Upper lobe of left lung (tissue), 6 donors: ENCODE measurements around the gene LINGO1. TPM values are rescaled to one million over a fixed set of nuclear protein-coding genes. Genes with fewer than 3 reads are reported as not detected.

Experiments
- ATAC-seq, 2 donors: fragments of 200-7000 bp; cut with Tn5 transposase; one replicate each; pipeline ENCODE4 v1.9.1; 2022; ENCODE audit warnings: mild to moderate bottlenecking in 2 of 2, moderate library complexity in 2 of 2; ENCODE audit not compliant: low FRiP score in 2 of 2
- DNase-seq, 2 donors: peaks; one replicate each; pipeline ENCODE4 v3.0.0-alpha.2; 2019 to 2020
- H3K27ac ChIP-seq, 4 donors: fragments of 200-600 bp; sonication (generic); one replicate each; pipeline ENCODE4 v1.5.1; 2016 to 2019
- H3K27me3 ChIP-seq, 4 donors: fragments of 200-600 bp; sonication (generic); one replicate each; pipeline ENCODE4 v1.5.1; 2017 to 2019
- H3K36me3 ChIP-seq, 4 donors: fragments of 200-600 bp; sonication (generic); one replicate each; pipeline ENCODE4 v1.5.1; 2016 to 2019
- H3K4me1 ChIP-seq, 4 donors: fragments of 200-600 bp; sonication (generic); one replicate each; pipeline ENCODE4 v1.5.1; 2018 to 2019
- H3K4me3 ChIP-seq, 4 donors: fragments of 200-600 bp; sonication (generic); one replicate each; pipeline ENCODE4 v1.5.1; 2017 to 2019; ENCODE audit warnings: mild to moderate bottlenecking in 2 of 4, moderate library complexity in 1 of 4
- H3K9me3 ChIP-seq, 4 donors: fragments of 200-600 bp; sonication (generic); one replicate each; pipeline ENCODE4 v1.5.1; 2018 to 2019
- CTCF ChIP-seq, 6 experiments: fragments of 450-650 bp in 4 of 6; fragments of 200-600 bp in 2 of 6; sonication (generic) in 2 of 6; IDR thresholded peaks; one replicate each; pipeline ENCODE4 v1.5.1; 2016 to 2019; ENCODE audit warnings: antibody characterized with exemption in 6 of 6
- EP300 ChIP-seq, 4 donors: sonication (generic); formaldehyde crosslinking; IDR thresholded peaks; one replicate each; pipeline ENCODE4 v1.5.1; 2017; ENCODE audit warnings: antibody characterized with exemption in 4 of 4, control low read depth in 2 of 4
- POLR2A ChIP-seq, 4 donors: fragments of 450-650 bp; IDR thresholded peaks; one replicate each; pipeline ENCODE4 v1.5.1; 2016 to 2017; ENCODE audit warnings: antibody characterized with exemption in 4 of 4, mild to moderate bottlenecking in 2 of 4
- POLR2AphosphoS5 ChIP-seq, 2 donors: sonication (generic); formaldehyde crosslinking; IDR thresholded peaks; one replicate each; pipeline ENCODE4 v1.5.1; 2017; ENCODE audit warnings: antibody characterized with exemption in 2 of 2
- WGBS, 2 donors: methylation state at CpG; one replicate each; pipeline ENCODE4 v1.1.5; 2017 to 2018; 5-methylcytosine and 5-hydroxymethylcytosine counted together
- total RNA-seq, 6 donors: library from RNA; depleted of rRNA in 4 of 6; stranded (reverse); fragments of >200 nt in 4 of 6; gene quantifications; one replicate each; pipeline versions ENCODE4 v1.1.0 to v1.2.1, GENCODE V29; 2016 to 2021
- donor health status: DM: no; HTN: no; CAD: no; lungs with moderate emphysema.
- donor health status: DM: no; HTN: yes; CAD: no; lungs with severe emphysema.

Gene LINGO1
- total RNA-seq, 6 donors from 2014 or later: 0.15 to 0.84 (median 0.43) TPM; not detected in 2

- Histone ChIP-seq H3K27me3 (no peaks in the 10 kb centered on the region), H3K4me3 (no peak overlapping the region), H3K9me3 (no peaks in the 10 kb centered on the region), H3K36me3 (no peaks in the 10 kb centered on the region), H3K27ac (no peak overlapping the region), H3K4me1 (no peaks in the 10 kb centered on the region)
- 49 to 76% methylated on average over 8 to 9 of the region's 9 CpGs for WGBS, 2 donors
- no peak for ATAC-seq
- no peak for DNase-seq
- no peak for TF ChIP-seq CTCF (IDR thresholded peaks at IDR 0.05)
- no peak for TF ChIP-seq POLR2AphosphoS5 (IDR thresholded peaks at IDR 0.05)
- no peak for TF ChIP-seq EP300 (IDR thresholded peaks at IDR 0.05)
- TF ChIP-seq POLR2A (IDR thresholded peaks at IDR 0.05): no peak
Observed at GRCh38 chr15:77577366-77577950, 55.3 kb downstream of the LINGO1 start.

- H3K27me3 ChIP-seq: no peaks in the 10 kb centered on the region
- DNase-seq (no peak), ATAC-seq (no peak)
- TF ChIP-seq CTCF (IDR thresholded peaks at IDR 0.05) (no peak), POLR2AphosphoS5 (IDR thresholded peaks at IDR 0.05) (no peak), POLR2A (IDR thresholded peaks at IDR 0.05) (no peak), EP300 (IDR thresholded peaks at IDR 0.05) (no peak)
- WGBS, 2 donors: 100% methylated on average over 1 of the region's 1 CpG
- H3K27ac ChIP-seq: no peak overlapping the region
- no peaks in the 10 kb centered on the region for H3K9me3 ChIP-seq
- H3K36me3 ChIP-seq: no peaks in the 10 kb centered on the region
- no peak overlapping the region for H3K4me3 ChIP-seq
- H3K4me1 ChIP-seq: no peaks in the 10 kb centered on the region
Observed at GRCh38 chr15:77576538-77576937, 56.2 kb downstream of the LINGO1 start.

GRCh38 chr15:77575203-77575934 is 57.3 kb downstream of the LINGO1 start:
- TF ChIP-seq EP300 (IDR thresholded peaks at IDR 0.05) (no peak), CTCF (IDR thresholded peaks at IDR 0.05) (no peak), POLR2A (IDR thresholded peaks at IDR 0.05) (no peak), POLR2AphosphoS5 (IDR thresholded peaks at IDR 0.05) (no peak)
- ATAC-seq: no peak
- no peak overlapping the region for H3K27ac ChIP-seq

GRCh38 chr15:77574521-77575202 is 58.0 kb downstream of the LINGO1 start:
- Histone ChIP-seq H3K36me3 (no peaks in the 10 kb centered on the region), H3K9me3 (no peaks in the 10 kb centered on the region), H3K27ac (no peak overlapping the region), H3K27me3 (no peaks in the 10 kb centered on the region), H3K4me1 (peaks cover 0 to 3% (median 2%) of the 10 kb centered on the region in 4 donors), H3K4me3 (no peak overlapping the region)
- DNase-seq (no peak), ATAC-seq (no peak)
- 77 to 86% methylated on average over 6 of the region's 6 CpGs for WGBS, 2 donors
- TF ChIP-seq CTCF (IDR thresholded peaks at IDR 0.05): no peak
- TF ChIP-seq POLR2A (IDR thresholded peaks at IDR 0.05): no peak
- no peak for TF ChIP-seq POLR2AphosphoS5 (IDR thresholded peaks at IDR 0.05)
- no peak for TF ChIP-seq EP300 (IDR thresholded peaks at IDR 0.05)

More at GRCh38 chr15:77575203-77575934, 57.3 kb downstream of the LINGO1 start:
- H3K4me3 ChIP-seq: no peak overlapping the region
- H3K9me3 ChIP-seq: no peaks in the 10 kb centered on the region
- DNase-seq: peak in 1 of 2 donors; percentile 44
- 55 to 64% methylated on average over 12 to 14 of the region's 14 CpGs for WGBS, 2 donors
- H3K36me3 ChIP-seq: no peaks in the 10 kb centered on the region
- H3K4me1 ChIP-seq: no peaks in the 10 kb centered on the region
- no peaks in the 10 kb centered on the region for H3K27me3 ChIP-seq
